ENCODE results near the gene ZDHHC21.

- no peak for TF ChIP-seq CTCF (conservative IDR thresholded peaks at IDR 0.05; ENCODE audit: low read depth in 2 of 2)
- TF ChIP-seq POLR2AphosphoS5 (IDR thresholded peaks at IDR 0.05; ENCODE audit: low read depth) = no peak
- TF ChIP-seq EZH2 (IDR thresholded peaks at IDR 0.05; ENCODE audit: low read depth, unreplicated experiment) = no peak
- no peak for TF ChIP-seq EZH2phosphoT487 (IDR thresholded peaks at IDR 0.05; ENCODE audit: unreplicated experiment)
- TF ChIP-seq ZNF114 (CRISPR knock-in tag; IDR thresholded peaks at IDR 0.05) = no peak
- TF ChIP-seq, protein P1, sequence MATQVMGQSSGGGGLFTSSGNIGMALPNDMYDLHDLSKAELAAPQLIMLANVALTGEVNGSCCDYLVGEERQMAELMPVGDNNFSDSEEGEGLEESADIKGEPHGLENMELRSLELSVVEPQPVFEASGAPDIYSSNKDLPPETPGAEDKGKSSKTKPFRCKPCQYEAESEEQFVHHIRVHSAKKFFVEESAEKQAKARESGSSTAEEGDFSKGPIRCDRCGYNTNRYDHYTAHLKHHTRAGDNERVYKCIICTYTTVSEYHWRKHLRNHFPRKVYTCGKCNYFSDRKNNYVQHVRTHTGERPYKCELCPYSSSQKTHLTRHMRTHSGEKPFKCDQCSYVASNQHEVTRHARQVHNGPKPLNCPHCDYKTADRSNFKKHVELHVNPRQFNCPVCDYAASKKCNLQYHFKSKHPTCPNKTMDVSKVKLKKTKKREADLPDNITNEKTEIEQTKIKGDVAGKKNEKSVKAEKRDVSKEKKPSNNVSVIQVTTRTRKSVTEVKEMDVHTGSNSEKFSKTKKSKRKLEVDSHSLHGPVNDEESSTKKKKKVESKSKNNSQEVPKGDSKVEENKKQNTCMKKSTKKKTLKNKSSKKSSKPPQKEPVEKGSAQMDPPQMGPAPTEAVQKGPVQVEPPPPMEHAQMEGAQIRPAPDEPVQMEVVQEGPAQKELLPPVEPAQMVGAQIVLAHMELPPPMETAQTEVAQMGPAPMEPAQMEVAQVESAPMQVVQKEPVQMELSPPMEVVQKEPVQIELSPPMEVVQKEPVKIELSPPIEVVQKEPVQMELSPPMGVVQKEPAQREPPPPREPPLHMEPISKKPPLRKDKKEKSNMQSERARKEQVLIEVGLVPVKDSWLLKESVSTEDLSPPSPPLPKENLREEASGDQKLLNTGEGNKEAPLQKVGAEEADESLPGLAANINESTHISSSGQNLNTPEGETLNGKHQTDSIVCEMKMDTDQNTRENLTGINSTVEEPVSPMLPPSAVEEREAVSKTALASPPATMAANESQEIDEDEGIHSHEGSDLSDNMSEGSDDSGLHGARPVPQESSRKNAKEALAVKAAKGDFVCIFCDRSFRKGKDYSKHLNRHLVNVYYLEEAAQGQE (IDR thresholded peaks at IDR 0.05; ENCODE audit: unreplicated experiment) = no peak
- TF ChIP-seq JUNB (IDR thresholded peaks at IDR 0.05; ENCODE audit: unreplicated experiment) = no peak
- TF ChIP-seq CREB1 (CRISPR knock-in tag; IDR thresholded peaks at IDR 0.05; ENCODE audit: low read depth) = no peak
- TF ChIP-seq STAT1 (IDR thresholded peaks at IDR 0.05; ENCODE audit: unreplicated experiment) = no peak
- no peak for TF ChIP-seq NANOG (IDR thresholded peaks at IDR 0.05; ENCODE audit: borderline replicate concordance)
- TF ChIP-seq, protein P2, sequence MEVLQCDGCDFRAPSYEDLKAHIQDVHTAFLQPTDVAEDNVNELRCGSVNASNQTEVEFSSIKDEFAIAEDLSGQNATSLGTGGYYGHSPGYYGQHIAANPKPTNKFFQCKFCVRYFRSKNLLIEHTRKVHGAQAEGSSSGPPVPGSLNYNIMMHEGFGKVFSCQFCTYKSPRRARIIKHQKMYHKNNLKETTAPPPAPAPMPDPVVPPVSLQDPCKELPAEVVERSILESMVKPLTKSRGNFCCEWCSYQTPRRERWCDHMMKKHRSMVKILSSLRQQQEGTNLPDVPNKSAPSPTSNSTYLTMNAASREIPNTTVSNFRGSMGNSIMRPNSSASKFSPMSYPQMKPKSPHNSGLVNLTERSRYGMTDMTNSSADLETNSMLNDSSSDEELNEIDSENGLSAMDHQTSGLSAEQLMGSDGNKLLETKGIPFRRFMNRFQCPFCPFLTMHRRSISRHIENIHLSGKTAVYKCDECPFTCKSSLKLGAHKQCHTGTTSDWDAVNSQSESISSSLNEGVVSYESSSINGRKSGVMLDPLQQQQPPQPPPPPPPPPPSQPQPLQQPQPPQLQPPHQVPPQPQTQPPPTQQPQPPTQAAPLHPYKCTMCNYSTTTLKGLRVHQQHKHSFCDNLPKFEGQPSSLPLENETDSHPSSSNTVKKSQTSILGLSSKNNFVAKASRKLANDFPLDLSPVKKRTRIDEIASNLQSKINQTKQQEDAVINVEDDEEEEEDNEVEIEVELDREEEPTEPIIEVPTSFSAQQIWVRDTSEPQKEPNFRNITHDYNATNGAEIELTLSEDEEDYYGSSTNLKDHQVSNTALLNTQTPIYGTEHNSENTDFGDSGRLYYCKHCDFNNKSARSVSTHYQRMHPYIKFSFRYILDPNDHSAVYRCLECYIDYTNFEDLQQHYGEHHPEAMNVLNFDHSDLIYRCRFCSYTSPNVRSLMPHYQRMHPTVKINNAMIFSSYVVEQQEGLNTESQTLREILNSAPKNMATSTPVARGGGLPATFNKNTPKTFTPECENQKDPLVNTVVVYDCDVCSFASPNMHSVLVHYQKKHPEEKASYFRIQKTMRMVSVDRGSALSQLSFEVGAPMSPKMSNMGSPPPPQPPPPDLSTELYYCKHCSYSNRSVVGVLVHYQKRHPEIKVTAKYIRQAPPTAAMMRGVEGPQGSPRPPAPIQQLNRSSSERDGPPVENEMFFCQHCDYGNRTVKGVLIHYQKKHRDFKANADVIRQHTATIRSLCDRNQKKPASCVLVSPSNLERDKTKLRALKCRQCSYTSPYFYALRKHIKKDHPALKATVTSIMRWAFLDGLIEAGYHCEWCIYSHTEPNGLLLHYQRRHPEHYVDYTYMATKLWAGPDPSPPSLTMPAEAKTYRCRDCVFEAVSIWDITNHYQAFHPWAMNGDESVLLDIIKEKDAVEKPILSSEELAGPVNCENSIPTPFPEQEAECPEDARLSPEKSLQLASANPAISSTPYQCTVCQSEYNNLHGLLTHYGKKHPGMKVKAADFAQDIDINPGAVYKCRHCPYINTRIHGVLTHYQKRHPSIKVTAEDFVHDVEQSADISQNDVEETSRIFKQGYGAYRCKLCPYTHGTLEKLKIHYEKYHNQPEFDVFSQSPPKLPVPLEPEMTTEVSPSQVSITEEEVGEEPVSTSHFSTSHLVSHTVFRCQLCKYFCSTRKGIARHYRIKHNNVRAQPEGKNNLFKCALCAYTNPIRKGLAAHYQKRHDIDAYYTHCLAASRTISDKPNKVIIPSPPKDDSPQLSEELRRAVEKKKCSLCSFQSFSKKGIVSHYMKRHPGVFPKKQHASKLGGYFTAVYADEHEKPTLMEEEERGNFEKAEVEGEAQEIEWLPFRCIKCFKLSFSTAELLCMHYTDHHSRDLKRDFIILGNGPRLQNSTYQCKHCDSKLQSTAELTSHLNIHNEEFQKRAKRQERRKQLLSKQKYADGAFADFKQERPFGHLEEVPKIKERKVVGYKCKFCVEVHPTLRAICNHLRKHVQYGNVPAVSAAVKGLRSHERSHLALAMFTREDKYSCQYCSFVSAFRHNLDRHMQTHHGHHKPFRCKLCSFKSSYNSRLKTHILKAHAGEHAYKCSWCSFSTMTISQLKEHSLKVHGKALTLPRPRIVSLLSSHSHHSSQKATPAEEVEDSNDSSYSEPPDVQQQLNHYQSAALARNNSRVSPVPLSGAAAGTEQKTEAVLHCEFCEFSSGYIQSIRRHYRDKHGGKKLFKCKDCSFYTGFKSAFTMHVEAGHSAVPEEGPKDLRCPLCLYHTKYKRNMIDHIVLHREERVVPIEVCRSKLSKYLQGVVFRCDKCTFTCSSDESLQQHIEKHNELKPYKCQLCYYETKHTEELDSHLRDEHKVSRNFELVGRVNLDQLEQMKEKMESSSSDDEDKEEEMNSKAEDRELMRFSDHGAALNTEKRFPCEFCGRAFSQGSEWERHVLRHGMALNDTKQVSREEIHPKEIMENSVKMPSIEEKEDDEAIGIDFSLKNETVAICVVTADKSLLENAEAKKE (CRISPR knock-in tag; IDR thresholded peaks at IDR 0.05) = no peak
- TF ChIP-seq ETS1 (IDR thresholded peaks at IDR 0.05) = no peak
- TF ChIP-seq ZNF331 (CRISPR knock-in tag; IDR thresholded peaks at IDR 0.05; ENCODE audit: low read depth) = no peak
Observed at GRCh38 chr9:14690948-14691730, 2.1 kb downstream of the ZDHHC21 start.
